ENCODE measurements around the gene CAPSL.
"Not testable (repeated sequence)": the region's sequence is repeated elsewhere in the genome, so short reads cannot be mapped to it uniquely, and the experiment has no call there.

The CAPSL gene

GRCh38 chr5:35870605-35871004 is 67.8 kb downstream of the CAPSL start:
- DNase-seq: no peak

- no peak for DNase-seq
Measured at GRCh38 chr5:35869685-35870277, 68.6 kb downstream of the CAPSL start.

- DNase-seq: no peak
Measured at GRCh38 chr5:35867998-35868397, 70.4 kb downstream of the CAPSL start.

- DNase-seq: no peak
Measured at GRCh38 chr5:35863159-35863558, 75.3 kb downstream of the CAPSL start.

GRCh38 chr5:35862126-35862525 is 76.3 kb downstream of the CAPSL start:
- no peak for DNase-seq

GRCh38 chr5:35861718-35862117 is 76.7 kb downstream of the CAPSL start:
- DNase-seq: no peak

GRCh38 chr5:35860686-35861085 is 77.7 kb downstream of the CAPSL start:
- no peak for DNase-seq

GRCh38 chr5:35859101-35859661 is 79.2 kb downstream of the CAPSL start:
- peak; percentile 83 for DNase-seq

GRCh38 chr5:35857606-35858205 is 80.7 kb downstream of the CAPSL start:
- DNase-seq: no peak

GRCh38 chr5:35856765-35857351 is 81.6 kb downstream of the CAPSL start, which contains the start of gene IL7R:
TSS of gene IL7R (plus strand) at chr5:35856891. CDS start at chr5:35856978, 87 bp downstream.
- DNase-seq: no peak

GRCh38 chr5:35856186-35856764 is 82.1 kb downstream of the CAPSL start:
- not testable (repeated sequence) for DNase-seq

- DNase-seq: no peak
Measured at GRCh38 chr5:35855187-35855586, 83.2 kb downstream of the CAPSL start.
